SK-N-SH (cell line): ENCODE measurements around the gene ARHGAP45. TPM values are rescaled to one million over a fixed set of nuclear protein-coding genes. Genes with fewer than 3 reads are reported as not detected.

Source experiments
- CTCF ChIA-PET: fragments of 300-600, 350-600 bp; formaldehyde crosslinking; extraction: SDS; loops from one replicate; lab custom pipeline; 2021; lab: Yijun Ruan, JAX
- POLR2A ChIA-PET: fragments of 350-600 bp; sonication (Branson Sonifier 250); formaldehyde crosslinking; extraction: SDS; loops from one replicate; lab custom pipeline; 2020; ENCODE audit warnings: antibody characterized with exemption, inconsistent platforms; lab: Yijun Ruan, JAX
- DNase-seq: peaks from one replicate; pipeline ENCODE4 v3.0.0; 2012
- H2AFZ ChIP-seq: fragments of 200-600 bp; sonication (generic); 2 replicates; pipeline ENCODE4 v1.8.1; 2016; ENCODE audit warnings: antibody characterized with exemption, mild to moderate bottlenecking, low read depth
- H3F3A ChIP-seq: fragments of 200-600 bp; sonication (generic); replicated peaks from 2 replicates; pipeline ENCODE3; 2016; ENCODE audit warnings: antibody characterized with exemption, mild to moderate bottlenecking; ENCODE audit not compliant: insufficient read depth
- H3K27ac ChIP-seq, 2 experiments: fragments of 200-500 bp in 1 of 2; fragments of 200-600 bp in 1 of 2; sonication (Bioruptor generic) in 1 of 2; sonication (generic), shearing (Covaris generic) in 1 of 2; 2 replicates each; pipeline versions ENCODE4 v1.5.1 to v1.6.1; 2014 to 2016; ENCODE audit warnings: low read depth in 2 of 2, inconsistent platforms in 1 of 2, low read length in 1 of 2, mild to moderate bottlenecking in 1 of 2, mixed read lengths in 1 of 2
- H3K27me3 ChIP-seq: fragments of 200-600 bp; sonication (generic), shearing (Covaris generic); 2 replicates; pipeline ENCODE4 v1.6.1; 2016; ENCODE audit warnings: mixed run types; ENCODE audit not compliant: insufficient read depth
- H3K36me3 ChIP-seq, 2 experiments: fragments of 200-500 bp in 1 of 2; fragments of 200-600 bp in 1 of 2; sonication (Bioruptor generic) in 1 of 2; sonication (generic) in 1 of 2; replicated peaks in 1 of 2; 2 replicates each; pipeline versions ENCODE3 to v1.5.1; 2014 to 2016; ENCODE audit warnings: low read length in 1 of 2, mild to moderate bottlenecking in 1 of 2; ENCODE audit not compliant: insufficient read depth in 2 of 2, control insufficient read depth in 1 of 2
- H3K4me1 ChIP-seq, 2 experiments: fragments of 200-500 bp in 1 of 2; fragments of 200-600 bp in 1 of 2; sonication (Bioruptor generic) in 1 of 2; sonication (generic), shearing (Covaris generic) in 1 of 2; 2 replicates each; pipeline versions ENCODE4 v1.5.1 to v1.6.1; 2014 to 2016; ENCODE audit warnings: low read depth in 1 of 2, low read length in 1 of 2, mixed run types in 1 of 2; ENCODE audit not compliant: insufficient read depth in 2 of 2, control insufficient read depth in 1 of 2
- H3K4me2 ChIP-seq: fragments of 200-600 bp; sonication (generic), shearing (Covaris generic); 2 replicates; pipeline ENCODE4 v1.6.1; 2017; ENCODE audit warnings: mixed run types
- H3K4me3 ChIP-seq, 2 experiments: fragments of 200-500 bp in 1 of 2; fragments of 200-600 bp in 1 of 2; sonication (Bioruptor generic) in 1 of 2; sonication (generic), shearing (Covaris generic) in 1 of 2; 2 replicates each; pipeline versions ENCODE4 v1.5.1 to v1.8.1; 2014 to 2016; ENCODE audit warnings: low read depth in 2 of 2, inconsistent platforms in 1 of 2, low read length in 1 of 2, mild to moderate bottlenecking in 1 of 2, mixed read lengths in 1 of 2, moderate library complexity in 1 of 2
- H3K79me2 ChIP-seq: fragments of 200-600 bp; sonication (generic); 2 replicates; pipeline ENCODE4 v1.8.1; 2017; ENCODE audit warnings: mild to moderate bottlenecking; ENCODE audit not compliant: insufficient read depth
- H3K9ac ChIP-seq: fragments of 200-600 bp; sonication (generic); 2 replicates; pipeline ENCODE4 v1.6.1; 2017; ENCODE audit warnings: mixed run types
- H3K9me2 ChIP-seq: fragments of 200-600 bp; sonication (generic); 2 replicates; pipeline ENCODE4 v1.6.1; 2017; ENCODE audit warnings: mixed run types
- H3K9me3 ChIP-seq: fragments of 200-600 bp; sonication (generic); 2 replicates; pipeline ENCODE4 v1.6.1; 2017; ENCODE audit warnings: mixed run types, mild to moderate bottlenecking, moderate library complexity
- H4K20me1 ChIP-seq: fragments of 200-600 bp; sonication (generic); 2 replicates; pipeline ENCODE4 v1.6.1; 2017; ENCODE audit warnings: mild to moderate bottlenecking, mixed run types; ENCODE audit not compliant: insufficient read depth
- EP300 ChIP-seq, 2 experiments: IDR thresholded peaks; 2 replicates each; pipeline versions ENCODE4 v1.4.0 to v1.6.1; 2012; ENCODE audit warnings: borderline replicate concordance in 1 of 2, low read depth in 1 of 2, low read length in 1 of 2
- FOSL2 ChIP-seq: IDR thresholded peaks from 2 replicates; pipeline ENCODE4 v1.4.0; 2012; ENCODE audit warnings: low read depth, mild to moderate bottlenecking, moderate library complexity, borderline replicate concordance
- FOXJ3 ChIP-seq: sonication (generic); formaldehyde crosslinking; IDR thresholded peaks from 2 replicates; pipeline ENCODE4 v1.5.1; 2020; ENCODE audit warnings: mild to moderate bottlenecking, missing genetic modification reagents
- FOXM1 ChIP-seq: IDR thresholded peaks from 2 replicates; pipeline ENCODE4 v1.4.0; 2012; ENCODE audit warnings: low read depth, mild to moderate bottlenecking
- JUND ChIP-seq: IDR thresholded peaks from 2 replicates; pipeline ENCODE4 v1.4.0; 2012
- MEF2A ChIP-seq: IDR thresholded peaks from 2 replicates; pipeline ENCODE4 v1.4.0; 2012; ENCODE audit warnings: low read depth, borderline replicate concordance
- MXI1 ChIP-seq: IDR thresholded peaks from 2 replicates; pipeline ENCODE4 v1.6.1; 2012; ENCODE audit warnings: mild to moderate bottlenecking, low read depth, low read length, improper control_type of control experiment
- NFIC ChIP-seq: IDR thresholded peaks from 2 replicates; pipeline ENCODE4 v1.4.0; 2012; ENCODE audit warnings: borderline replicate concordance
- NRF1 ChIP-seq: IDR thresholded peaks from 2 replicates; pipeline ENCODE4 v1.6.1; 2012; ENCODE audit warnings: low read depth, mild to moderate bottlenecking, low read length
- RFX5 ChIP-seq: IDR thresholded peaks from 2 replicates; pipeline ENCODE4 v1.6.1; 2012; ENCODE audit warnings: mild to moderate bottlenecking, improper control_type of control experiment, low read length
- YY1 ChIP-seq: IDR thresholded peaks from 2 replicates; pipeline ENCODE4 v1.4.0; 2012; ENCODE audit warnings: low read depth, mild to moderate bottlenecking
- WGBS: methylation state at CpG from one replicate; pipeline ENCODE4 v1.1.6; 2017; ENCODE audit warnings: low lambda C conversion rate; 5-methylcytosine and 5-hydroxymethylcytosine counted together
- polyA plus RNA-seq, 3 experiments: library from polyadenylated mRNA; depleted of rRNA; stranded (reverse); fragments of >200 nt; gene quantifications; 2 replicates each; pipeline ENCODE4 v1.2.3, GENCODE V29; 2012
- TF ChIP-seq, protein P1 (sequence below): fragments of 150-350 bp; IDR thresholded peaks from 2 replicates; pipeline ENCODE4 v1.6.1; 2016; ENCODE audit warnings: mild to moderate bottlenecking, low read depth, low read length
- TF ChIP-seq, protein P2 (sequence below): IDR thresholded peaks from 2 replicates; pipeline ENCODE4 v1.4.0; 2012; ENCODE audit warnings: low read depth, borderline replicate concordance
- TF ChIP-seq, protein P3 (sequence below): IDR thresholded peaks from 2 replicates; pipeline ENCODE4 v1.6.1; 2012; ENCODE audit warnings: mild to moderate bottlenecking, low read depth, low read length, moderate library complexity
- TF ChIP-seq, protein P4 (sequence below): fragments of 200-600 bp; sonication (generic); IDR thresholded peaks from 2 replicates; pipeline ENCODE4 v1.6.1; 2017; ENCODE audit warnings: antibody characterized with exemption, mild to moderate bottlenecking, moderate library complexity
- TF ChIP-seq, protein P5 (sequence below): fragments of 150-350 bp; IDR thresholded peaks from 2 replicates; pipeline ENCODE4 v1.6.1; 2017; ENCODE audit warnings: antibody characterized with exemption, low read length, low read depth, borderline replicate concordance

Gene ARHGAP45
- polyA plus RNA-seq, 1 of the 3 experiments (the other 2 are of a cell fraction): 4.2 TPM

DNA sequence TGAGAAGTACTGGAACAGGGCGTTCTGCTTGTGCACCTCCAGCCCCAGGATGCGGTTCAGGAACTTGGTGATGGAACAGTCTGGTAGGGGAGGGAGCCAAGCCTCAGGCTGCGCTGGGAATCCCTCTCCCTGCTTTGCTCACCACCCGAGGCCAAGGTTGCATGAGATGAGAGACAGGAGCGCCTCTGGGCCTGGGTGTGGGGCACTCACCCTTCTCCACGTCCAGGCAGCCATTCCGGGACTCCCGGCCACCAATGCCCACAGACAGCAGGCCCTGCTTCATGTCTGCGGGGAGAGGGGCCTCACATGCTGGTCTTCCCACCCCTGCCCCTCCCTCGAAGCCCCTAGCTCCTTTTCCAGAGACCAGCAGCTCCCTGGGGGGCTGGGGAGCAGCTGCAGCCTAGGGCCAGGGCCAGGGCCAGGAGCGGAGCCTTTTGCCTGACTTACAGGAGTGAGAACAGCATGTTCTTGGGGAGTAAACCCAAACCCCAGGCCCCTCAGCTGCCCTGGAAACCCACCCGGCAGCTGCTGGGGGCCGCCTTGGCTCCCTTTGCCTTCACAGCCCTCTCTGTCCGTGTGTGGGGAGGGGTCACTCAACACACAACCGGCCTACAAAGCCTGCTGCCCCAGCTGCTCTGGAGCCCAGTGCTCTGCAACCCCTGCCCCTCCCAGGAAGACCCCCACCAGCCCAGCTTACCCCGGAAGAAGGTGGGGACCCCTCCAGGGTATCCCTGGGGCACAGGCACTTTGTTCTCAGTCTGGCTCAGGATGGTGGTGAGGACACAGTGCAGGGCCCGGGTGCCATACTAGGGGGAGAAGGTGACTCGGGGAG is 44.1 kb downstream of the ARHGAP45 start:
- H4K20me1 ChIP-seq: peaks cover 14% of the 10 kb centered on the region; the same call in 1 of the 2 replicates
- H3K9me2 ChIP-seq: no peaks in the 10 kb centered on the region
- no peak overlapping the region for H3K9ac ChIP-seq
- WGBS: 77% methylated on average over 6 of the region's 18 CpGs
- ChIA-PET POLR2A (no interaction called here), CTCF (interaction anchor here (1.0 to 3.8 kb wide), 7 partner anchors 82 to 187 kb away, joined by 4 to 63 read pairs (median 16); no protein-coding TSS in a partner anchor)
- no peak overlapping the region for H3K27ac ChIP-seq
- peaks cover 14% of the 10 kb centered on the region for H3F3A ChIP-seq
- H3K36me3 ChIP-seq: peaks cover 0 to 36% of the 10 kb centered on the region in 2 experiments
- H2AFZ ChIP-seq: no peak overlapping the region
- peaks cover 5 to 9% of the 10 kb centered on the region in 2 experiments; a peak in 2 of 4 replicates for H3K4me1 ChIP-seq
- H3K79me2 ChIP-seq: peaks cover 7% of the 10 kb centered on the region; the same call in 1 of the 2 replicates
- H3K4me3 ChIP-seq: no peak overlapping the region
- H3K27me3 ChIP-seq: no peaks in the 10 kb centered on the region
- H3K4me2 ChIP-seq: no peak overlapping the region
- H3K9me3 ChIP-seq: no peaks in the 10 kb centered on the region
- TF ChIP-seq FOXJ3 (CRISPR knock-in tag) (no peak), FOXM1 (no peak), JUND (no peak), MEF2A (no peak), FOSL2 (no peak), EP300 (IDR thresholded peaks at IDR 0.05; ENCODE audit: borderline replicate concordance in 1 of 2, low read depth in 1 of 2, low read length in 1 of 2) (no peak), YY1 (no peak), NRF1 (no peak), RFX5 (no peak), MXI1 (no peak), NFIC (no peak)
- TF ChIP-seq, protein P1, sequence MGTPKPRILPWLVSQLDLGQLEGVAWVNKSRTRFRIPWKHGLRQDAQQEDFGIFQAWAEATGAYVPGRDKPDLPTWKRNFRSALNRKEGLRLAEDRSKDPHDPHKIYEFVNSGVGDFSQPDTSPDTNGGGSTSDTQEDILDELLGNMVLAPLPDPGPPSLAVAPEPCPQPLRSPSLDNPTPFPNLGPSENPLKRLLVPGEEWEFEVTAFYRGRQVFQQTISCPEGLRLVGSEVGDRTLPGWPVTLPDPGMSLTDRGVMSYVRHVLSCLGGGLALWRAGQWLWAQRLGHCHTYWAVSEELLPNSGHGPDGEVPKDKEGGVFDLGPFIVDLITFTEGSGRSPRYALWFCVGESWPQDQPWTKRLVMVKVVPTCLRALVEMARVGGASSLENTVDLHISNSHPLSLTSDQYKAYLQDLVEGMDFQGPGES: no peak
- TF ChIP-seq, protein P2, sequence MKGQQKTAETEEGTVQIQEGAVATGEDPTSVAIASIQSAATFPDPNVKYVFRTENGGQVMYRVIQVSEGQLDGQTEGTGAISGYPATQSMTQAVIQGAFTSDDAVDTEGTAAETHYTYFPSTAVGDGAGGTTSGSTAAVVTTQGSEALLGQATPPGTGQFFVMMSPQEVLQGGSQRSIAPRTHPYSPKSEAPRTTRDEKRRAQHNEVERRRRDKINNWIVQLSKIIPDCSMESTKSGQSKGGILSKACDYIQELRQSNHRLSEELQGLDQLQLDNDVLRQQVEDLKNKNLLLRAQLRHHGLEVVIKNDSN: no peak
- TF ChIP-seq, protein P3, sequence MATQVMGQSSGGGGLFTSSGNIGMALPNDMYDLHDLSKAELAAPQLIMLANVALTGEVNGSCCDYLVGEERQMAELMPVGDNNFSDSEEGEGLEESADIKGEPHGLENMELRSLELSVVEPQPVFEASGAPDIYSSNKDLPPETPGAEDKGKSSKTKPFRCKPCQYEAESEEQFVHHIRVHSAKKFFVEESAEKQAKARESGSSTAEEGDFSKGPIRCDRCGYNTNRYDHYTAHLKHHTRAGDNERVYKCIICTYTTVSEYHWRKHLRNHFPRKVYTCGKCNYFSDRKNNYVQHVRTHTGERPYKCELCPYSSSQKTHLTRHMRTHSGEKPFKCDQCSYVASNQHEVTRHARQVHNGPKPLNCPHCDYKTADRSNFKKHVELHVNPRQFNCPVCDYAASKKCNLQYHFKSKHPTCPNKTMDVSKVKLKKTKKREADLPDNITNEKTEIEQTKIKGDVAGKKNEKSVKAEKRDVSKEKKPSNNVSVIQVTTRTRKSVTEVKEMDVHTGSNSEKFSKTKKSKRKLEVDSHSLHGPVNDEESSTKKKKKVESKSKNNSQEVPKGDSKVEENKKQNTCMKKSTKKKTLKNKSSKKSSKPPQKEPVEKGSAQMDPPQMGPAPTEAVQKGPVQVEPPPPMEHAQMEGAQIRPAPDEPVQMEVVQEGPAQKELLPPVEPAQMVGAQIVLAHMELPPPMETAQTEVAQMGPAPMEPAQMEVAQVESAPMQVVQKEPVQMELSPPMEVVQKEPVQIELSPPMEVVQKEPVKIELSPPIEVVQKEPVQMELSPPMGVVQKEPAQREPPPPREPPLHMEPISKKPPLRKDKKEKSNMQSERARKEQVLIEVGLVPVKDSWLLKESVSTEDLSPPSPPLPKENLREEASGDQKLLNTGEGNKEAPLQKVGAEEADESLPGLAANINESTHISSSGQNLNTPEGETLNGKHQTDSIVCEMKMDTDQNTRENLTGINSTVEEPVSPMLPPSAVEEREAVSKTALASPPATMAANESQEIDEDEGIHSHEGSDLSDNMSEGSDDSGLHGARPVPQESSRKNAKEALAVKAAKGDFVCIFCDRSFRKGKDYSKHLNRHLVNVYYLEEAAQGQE: no peak
- TF ChIP-seq, protein P4, sequence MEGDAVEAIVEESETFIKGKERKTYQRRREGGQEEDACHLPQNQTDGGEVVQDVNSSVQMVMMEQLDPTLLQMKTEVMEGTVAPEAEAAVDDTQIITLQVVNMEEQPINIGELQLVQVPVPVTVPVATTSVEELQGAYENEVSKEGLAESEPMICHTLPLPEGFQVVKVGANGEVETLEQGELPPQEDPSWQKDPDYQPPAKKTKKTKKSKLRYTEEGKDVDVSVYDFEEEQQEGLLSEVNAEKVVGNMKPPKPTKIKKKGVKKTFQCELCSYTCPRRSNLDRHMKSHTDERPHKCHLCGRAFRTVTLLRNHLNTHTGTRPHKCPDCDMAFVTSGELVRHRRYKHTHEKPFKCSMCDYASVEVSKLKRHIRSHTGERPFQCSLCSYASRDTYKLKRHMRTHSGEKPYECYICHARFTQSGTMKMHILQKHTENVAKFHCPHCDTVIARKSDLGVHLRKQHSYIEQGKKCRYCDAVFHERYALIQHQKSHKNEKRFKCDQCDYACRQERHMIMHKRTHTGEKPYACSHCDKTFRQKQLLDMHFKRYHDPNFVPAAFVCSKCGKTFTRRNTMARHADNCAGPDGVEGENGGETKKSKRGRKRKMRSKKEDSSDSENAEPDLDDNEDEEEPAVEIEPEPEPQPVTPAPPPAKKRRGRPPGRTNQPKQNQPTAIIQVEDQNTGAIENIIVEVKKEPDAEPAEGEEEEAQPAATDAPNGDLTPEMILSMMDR: no peak
- TF ChIP-seq, protein P5, sequence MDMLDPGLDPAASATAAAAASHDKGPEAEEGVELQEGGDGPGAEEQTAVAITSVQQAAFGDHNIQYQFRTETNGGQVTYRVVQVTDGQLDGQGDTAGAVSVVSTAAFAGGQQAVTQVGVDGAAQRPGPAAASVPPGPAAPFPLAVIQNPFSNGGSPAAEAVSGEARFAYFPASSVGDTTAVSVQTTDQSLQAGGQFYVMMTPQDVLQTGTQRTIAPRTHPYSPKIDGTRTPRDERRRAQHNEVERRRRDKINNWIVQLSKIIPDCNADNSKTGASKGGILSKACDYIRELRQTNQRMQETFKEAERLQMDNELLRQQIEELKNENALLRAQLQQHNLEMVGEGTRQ: no peak
- no peak for DNase-seq
